GM23338 (cell line): Measurements from ENCODE around the gene CAMTA1. TPM values are rescaled to one million over a fixed set of nuclear protein-coding genes. Genes with fewer than 3 reads are reported as not detected.

Source experiments
- CREB1 ChIP-seq: fragments of 250-450 bp; sonication (Bioruptor Pico); IDR thresholded peaks from 2 replicates; pipeline ENCODE4 v1.5.0; 2020; ENCODE audit warnings: low read depth, mild to moderate bottlenecking, moderate library complexity
- CTCF ChIP-seq, 2 experiments: fragments of 200-600 bp in 1 of 2; sonication (generic) in 1 of 2; conservative IDR thresholded peaks; 2 replicates each; pipeline versions ENCODE4 v1.5.1 to v1.6.1; 2016 to 2017; ENCODE audit warnings: antibody characterized with exemption in 2 of 2, low read depth in 2 of 2, mild to moderate bottlenecking in 2 of 2, moderate library complexity in 1 of 2
- REST ChIP-seq: IDR thresholded peaks from one replicate; pipeline ENCODE4 v1.6.1; 2018; ENCODE audit warnings: antibody characterized with exemption; ENCODE audit not compliant: unreplicated experiment
- STAT1 ChIP-seq: IDR thresholded peaks from one replicate; pipeline ENCODE4 v1.6.1; 2016; ENCODE audit warnings: antibody characterized with exemption; ENCODE audit not compliant: unreplicated experiment
- ZNF331 ChIP-seq: fragments of 250-450 bp; sonication (Bioruptor Pico); IDR thresholded peaks from 2 replicates; pipeline ENCODE4 v1.5.0; 2020; ENCODE audit warnings: low read depth, mild to moderate bottlenecking, moderate library complexity
- ZNF462 ChIP-seq: fragments of 250-450 bp; sonication (Bioruptor Pico); IDR thresholded peaks from 2 replicates; pipeline ENCODE4 v1.5.0; 2020; ENCODE audit warnings: mild to moderate bottlenecking, moderate library complexity
- polyA plus RNA-seq: library from polyadenylated mRNA; unstranded; fragments of >200 nt; fragmentation: Nextera tagmentation; extraction: Ambion mirVana; gene quantifications from 2 replicates; pipeline ENCODE4 v1.2.1, GENCODE V29; 2016
- total RNA-seq: library from RNA; depleted of rRNA; stranded (reverse); fragments of >200 nt; shearing (Covaris generic); gene quantifications from 2 replicates; pipeline ENCODE4 v1.2.3, GENCODE V29; 2014

CAMTA1 gene
- total and polyA plus RNA-seq, 2 experiments from 2014 or later: 115 to 519 TPM

DNA sequence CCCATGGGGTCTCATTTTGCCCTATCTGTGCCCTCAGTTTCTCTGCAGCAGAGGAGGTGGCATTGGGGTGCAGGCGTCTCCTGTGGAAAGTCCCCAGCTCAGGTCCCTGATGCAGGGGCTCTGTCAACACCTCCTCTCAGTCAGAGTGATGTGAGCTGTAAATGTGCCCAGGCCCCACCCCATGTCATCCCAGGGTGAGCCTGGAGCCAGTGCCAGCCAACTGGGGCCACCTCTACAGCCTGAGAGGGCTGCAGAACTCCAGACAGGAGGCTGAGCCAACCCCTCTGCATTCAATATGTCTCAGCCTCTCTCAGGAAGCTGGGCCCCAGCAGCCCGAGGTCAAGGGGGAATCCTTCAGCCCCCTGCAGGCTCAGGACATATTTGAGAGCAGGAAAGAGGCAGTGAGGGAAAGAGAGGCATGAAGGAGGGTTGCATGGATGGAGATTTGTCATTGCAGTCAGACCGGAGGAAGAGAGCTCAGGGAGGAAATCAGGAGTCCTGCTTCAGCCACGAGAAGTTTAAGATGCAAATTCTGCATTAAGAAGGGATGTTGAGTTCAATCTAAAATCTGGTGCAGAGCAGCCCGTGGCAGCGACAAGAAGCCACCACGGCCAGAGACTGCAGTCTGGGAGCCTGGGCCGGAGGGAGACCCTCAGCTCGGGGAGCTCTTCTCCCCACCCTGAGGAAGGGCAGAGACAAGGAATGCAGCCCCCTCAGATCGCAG, 697.7 kb downstream of the CAMTA1 start (continued):
- no peak for TF ChIP-seq ZNF462 (CRISPR knock-in tag)
- TF ChIP-seq CTCF (conservative IDR thresholded peaks at IDR 0.05; ENCODE audit: low read depth in 2 of 2): no peak
- TF ChIP-seq CREB1 (CRISPR knock-in tag): no peak
- TF ChIP-seq REST: no peak
- TF ChIP-seq STAT1: no peak
- no peak for TF ChIP-seq ZNF331 (CRISPR knock-in tag)
